Sigmoid colon (tissue), 7 donors: Measurements from ENCODE around the gene USP46. TPM values are rescaled to one million over a fixed set of nuclear protein-coding genes. Genes with fewer than 3 reads are reported as not detected.

Experiments used
- DNase-seq: peaks from one replicate; pipeline ENCODE4 v3.0.0-alpha.2; 2019
- H3K27ac ChIP-seq, 4 donors: fragments of 200-600 bp; sonication (generic); one replicate each; pipeline ENCODE4 v1.5.1; 2016 to 2019; ENCODE audit warnings: mild to moderate bottlenecking in 1 of 4
- H3K27me3 ChIP-seq, 3 donors: fragments of 200-600 bp; sonication (generic); one replicate each; pipeline ENCODE4 v1.5.1; 2019; ENCODE audit warnings: mild to moderate bottlenecking in 1 of 3
- H3K36me3 ChIP-seq, 4 donors: fragments of 200-600 bp; sonication (generic); one replicate each; pipeline ENCODE4 v1.5.1; 2016 to 2019
- H3K4me1 ChIP-seq, 4 donors: fragments of 200-600 bp; sonication (generic); one replicate each; pipeline ENCODE4 v1.5.1; 2017 to 2019
- H3K4me3 ChIP-seq, 4 donors: fragments of 200-600 bp; sonication (generic); one replicate each; pipeline ENCODE4 v1.5.1; 2017 to 2019; ENCODE audit warnings: mild to moderate bottlenecking in 2 of 4, moderate library complexity in 1 of 4
- H3K9me3 ChIP-seq, 4 donors: fragments of 200-600 bp in 3 of 4; sonication (generic) in 3 of 4; one replicate each; pipeline versions ENCODE4 v1.5.1 to v1.6.1; 2013 to 2019
- CTCF ChIP-seq, 4 experiments: fragments of 450-650 bp in 3 of 4; fragments of 200-600 bp in 1 of 4; IDR thresholded peaks; one replicate each; pipeline ENCODE4 v1.5.1; 2016 to 2019; ENCODE audit warnings: antibody characterized with exemption in 4 of 4, mild to moderate bottlenecking in 3 of 4, moderate library complexity in 2 of 4
- EP300 ChIP-seq, 4 donors: sonication (generic); formaldehyde crosslinking; IDR thresholded peaks; one replicate each; pipeline ENCODE4 v1.6.1; 2017; ENCODE audit warnings: antibody characterized with exemption in 4 of 4
- POLR2A ChIP-seq, 2 donors: fragments of 450-650 bp; IDR thresholded peaks; one replicate each; pipeline ENCODE4 v1.6.1; 2016; ENCODE audit warnings: antibody characterized with exemption in 2 of 2, mild to moderate bottlenecking in 2 of 2, moderate library complexity in 2 of 2
- POLR2AphosphoS5 ChIP-seq, 4 donors: sonication (generic); formaldehyde crosslinking; IDR thresholded peaks; one replicate each; pipeline ENCODE4 v1.6.1; 2017; ENCODE audit warnings: antibody characterized with exemption in 4 of 4
- WGBS, 2 donors: extraction: QIAGEN DNeasy Blood & Tissue Kit; methylation state at CpG; one replicate each; pipeline ENCODE4 v1.1.7; 2013; 5-methylcytosine and 5-hydroxymethylcytosine counted together
- intact Hi-C: fragments of 100-400 bp; cut with DNase I; formaldehyde crosslinking; loops from one replicate; pipeline ENCODE4 v1.15.1; 2023
- polyA plus RNA-seq, 3 donors: library from polyadenylated mRNA; stranded (reverse); fragments of 200-250 nt; gene quantifications; one replicate each; pipeline ENCODE4 v1.2.3, GENCODE V29; 2013
- total RNA-seq, 4 donors: library from RNA; depleted of rRNA; stranded (reverse); fragments of >200 nt; gene quantifications; one replicate each; pipeline ENCODE4 v1.1.0, GENCODE V29; 2016
- donor health status: healthy with polysubstance abuse.
- donor health status: Bipolar disorder and iron deficiency.
- donor health status: healthy.

USP46 gene
- total and polyA plus RNA-seq, 7 donors, result 3.3 to 9.1 (median 5.0) TPM

DNA sequence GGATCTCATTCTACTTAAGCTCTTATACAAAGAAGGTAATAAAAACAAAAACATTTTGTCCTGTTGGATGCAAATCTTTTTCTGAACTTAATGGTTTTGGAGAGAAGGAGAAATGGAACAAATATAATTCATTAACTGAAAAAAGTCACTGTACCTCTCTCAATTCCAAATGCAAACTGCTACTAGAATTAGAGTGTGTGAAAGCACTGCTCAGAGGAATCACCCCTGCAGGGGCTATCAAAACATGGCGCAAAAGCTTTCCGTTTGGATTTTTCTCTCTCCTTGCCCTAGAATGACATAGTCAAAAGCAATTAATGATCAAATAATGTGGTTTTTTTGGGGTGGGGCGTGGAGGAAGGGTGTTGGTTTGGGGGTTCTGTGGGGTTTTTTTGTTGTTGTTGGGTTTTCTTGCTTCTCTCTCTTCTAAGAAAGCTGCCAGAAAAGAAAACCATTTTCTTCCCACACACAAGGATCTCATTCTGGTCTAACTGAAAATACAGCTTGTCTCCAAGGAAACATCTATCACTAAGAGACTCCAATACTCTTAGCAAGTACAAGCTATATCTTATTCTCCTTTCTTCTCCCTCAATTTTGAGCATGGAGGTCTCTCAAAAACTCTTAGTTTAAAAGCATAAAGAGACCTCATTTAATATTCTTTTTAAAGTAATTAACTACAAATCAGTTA lies 41.6 kb downstream of the USP46 start:
- WGBS, 2 donors, result 79 to 92% methylated on average over 3 of the region's 3 CpGs
- no peak overlapping the region for H3K27ac ChIP-seq

DNA sequence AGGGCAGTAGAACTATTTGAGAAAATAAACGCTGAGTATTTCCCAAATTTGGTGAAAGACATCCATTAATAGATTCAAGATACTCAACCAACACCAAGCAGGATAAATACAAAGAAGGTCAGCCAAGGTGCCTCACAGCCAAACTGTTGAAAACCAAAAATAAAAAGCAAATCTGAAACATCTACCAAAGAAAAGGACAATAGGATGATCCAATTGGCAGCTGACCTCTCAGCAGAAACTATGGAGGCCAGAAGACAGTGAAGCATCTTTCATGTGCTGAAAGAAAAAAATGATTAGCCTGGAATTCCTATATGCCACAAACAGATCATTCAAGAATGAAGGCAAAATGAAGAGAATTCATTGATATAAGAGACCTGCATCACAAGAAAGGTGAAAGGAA lies 44.9 kb downstream of the USP46 start:
- no peaks in the 10 kb centered on the region for H3K9me3 ChIP-seq
- DNase-seq, result no peak
- H3K4me1 ChIP-seq, result peaks cover 0 to 4% (median 0%) of the 10 kb centered on the region in 4 donors
- H3K27me3 ChIP-seq, result no peaks in the 10 kb centered on the region
- peaks cover 0 to 8% (median 2%) of the 10 kb centered on the region in 4 donors for H3K36me3 ChIP-seq
- TF ChIP-seq POLR2A (IDR thresholded peaks at IDR 0.05) (no peak), POLR2AphosphoS5 (IDR thresholded peaks at IDR 0.05) (no peak), EP300 (IDR thresholded peaks at IDR 0.05) (no peak), CTCF (IDR thresholded peaks at IDR 0.05) (no peak)
- 100% methylated on average over 1 of the region's 1 CpG for WGBS, 2 donors
- no peak overlapping the region for H3K4me3 ChIP-seq
- intact Hi-C loops, result no loop called here
- no peak overlapping the region for H3K27ac ChIP-seq

More for the DNA sequence above, 41.6 kb downstream of the USP46 start:
- no peaks in the 10 kb centered on the region for H3K9me3 ChIP-seq
- peaks cover 0 to 4% (median 0%) of the 10 kb centered on the region in 4 donors for H3K4me1 ChIP-seq
- DNase-seq, result no peak
- no peak overlapping the region for H3K4me3 ChIP-seq
- H3K27me3 ChIP-seq, result no peaks in the 10 kb centered on the region
- no peaks in the 10 kb centered on the region for H3K36me3 ChIP-seq
- no peak for TF ChIP-seq EP300 (IDR thresholded peaks at IDR 0.05)
- no peak for TF ChIP-seq POLR2AphosphoS5 (IDR thresholded peaks at IDR 0.05)
- no peak for TF ChIP-seq POLR2A (IDR thresholded peaks at IDR 0.05)
- TF ChIP-seq CTCF (IDR thresholded peaks at IDR 0.05), result no peak
- intact Hi-C loops, result no loop called here

GRCh38 chr4:52612341-52612740 lies 46.8 kb downstream of the USP46 start:
- intact Hi-C loops, result no loop called here
- TF ChIP-seq CTCF (IDR thresholded peaks at IDR 0.05), result no peak
- TF ChIP-seq POLR2AphosphoS5 (IDR thresholded peaks at IDR 0.05), result no peak
- TF ChIP-seq POLR2A (IDR thresholded peaks at IDR 0.05), result no peak
- TF ChIP-seq EP300 (IDR thresholded peaks at IDR 0.05), result no peak
- no peak overlapping the region for H3K4me3 ChIP-seq
- no peak overlapping the region for H3K27ac ChIP-seq
- WGBS, 2 donors, result 93 to 98% methylated on average over 1 of the region's 1 CpG
- peaks cover 0 to 21% (median 6%) of the 10 kb centered on the region in 4 donors for H3K36me3 ChIP-seq
- no peaks in the 10 kb centered on the region for H3K27me3 ChIP-seq
- no peaks in the 10 kb centered on the region for H3K4me1 ChIP-seq
- DNase-seq, result no peak
- H3K9me3 ChIP-seq, result no peaks in the 10 kb centered on the region

- DNase-seq, result no peak
- Histone ChIP-seq H3K9me3 (no peaks in the 10 kb centered on the region), H3K27me3 (no peaks in the 10 kb centered on the region), H3K36me3 (peaks cover 0 to 28% (median 6%) of the 10 kb centered on the region in 4 donors), H3K27ac (no peak overlapping the region), H3K4me1 (no peaks in the 10 kb centered on the region), H3K4me3 (no peak overlapping the region)
- WGBS, 2 donors, result 86 to 96% methylated on average over 6 of the region's 6 CpGs
- intact Hi-C loops, result no loop called here
- TF ChIP-seq POLR2A (IDR thresholded peaks at IDR 0.05) (no peak), POLR2AphosphoS5 (IDR thresholded peaks at IDR 0.05) (no peak), CTCF (IDR thresholded peaks at IDR 0.05) (no peak), EP300 (IDR thresholded peaks at IDR 0.05) (no peak)
These were observed 48.0 kb downstream of the USP46 start for GRCh38 chr4:52611030-52611555.
